NT2/D1 (cell line): ENCODE results near the gene C4orf50.

Experiments
- SUZ12 ChIP-seq: IDR thresholded peaks from 2 replicates; pipeline ENCODE4 v1.6.1; 2011; ENCODE audit not compliant: insufficient read length, insufficient read depth; ENCODE audit errors: extremely low read depth
- YY1 ChIP-seq: IDR thresholded peaks from 2 replicates; pipeline ENCODE4 v1.6.1; 2011; ENCODE audit not compliant: insufficient read length, insufficient read depth
- ZNF274 ChIP-seq: IDR thresholded peaks from 2 replicates; pipeline ENCODE4 v1.6.1; 2011; ENCODE audit warnings: mild to moderate bottlenecking, low read depth, low read length

DNA sequence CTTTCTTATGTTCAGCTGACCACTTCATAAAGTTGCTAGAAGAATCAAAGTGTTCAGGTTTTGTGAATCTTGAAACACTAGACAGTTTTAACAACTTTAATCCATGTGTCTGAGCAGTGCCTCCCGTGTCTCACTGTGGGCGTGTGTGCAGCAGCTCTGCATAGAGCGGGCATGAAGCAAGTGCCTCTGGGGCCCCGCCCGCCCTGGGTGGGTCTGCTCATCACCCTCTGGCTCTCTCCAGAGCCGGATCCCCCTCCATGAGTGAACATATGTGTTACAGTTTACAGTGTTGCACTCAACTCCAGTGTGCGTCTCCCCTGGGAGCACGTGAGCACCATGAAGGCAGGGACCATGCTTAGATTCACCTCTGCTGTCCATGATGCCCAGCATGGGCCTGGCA is 87.8 kb downstream of the C4orf50 start:
- TF ChIP-seq ZNF274 (no peak), SUZ12 (no peak), YY1 (no peak)
